RWPE1 (cell line): Measurements from ENCODE around the gene MYH7.

Experiments
- CTCF ChIA-PET: fragments of 350-600 bp; sonication (Branson Sonifier 250); formaldehyde crosslinking; extraction: SDS; loops from one replicate; lab custom pipeline; 2021; lab: Yijun Ruan, JAX
- POLR2A ChIA-PET: fragments of 400-600 bp; formaldehyde crosslinking; extraction: SDS; loops from one replicate; lab custom pipeline; 2020; ENCODE audit warnings: antibody characterized with exemption; ENCODE audit not compliant: low non-redundant PET; lab: Yijun Ruan, JAX
- DNase-seq: peaks from one replicate; pipeline ENCODE4 v3.0.0; 2012; ENCODE audit warnings: low spot score
- H3K27ac ChIP-seq: fragments of 450-650 bp; 2 replicates; pipeline ENCODE4 v1.5.1; 2017
- CTCF ChIP-seq: fragments of 450-650 bp; conservative IDR thresholded peaks from 2 replicates; pipeline ENCODE4 v1.5.1; 2017; ENCODE audit warnings: low read depth, mild to moderate bottlenecking

MYH7 gene

GRCh38 chr14:23406244-23406643 is 29.2 kb downstream of the MYH7 start:
- DNase-seq: no peak
- TF ChIP-seq CTCF: no peak
- POLR2A ChIA-PET: no interaction called here
- H3K27ac ChIP-seq: no peak overlapping the region
- CTCF ChIA-PET: interaction anchor here (0.9 kb wide), 1 partner anchor 60 kb away, joined by 3 read pairs; no protein-coding TSS in a partner anchor

- DNase-seq: no peak
- CTCF ChIA-PET: interaction anchor here (0.9 kb wide), 1 partner anchor 60 kb away, joined by 3 read pairs; no protein-coding TSS in a partner anchor
- no peak for TF ChIP-seq CTCF
- POLR2A ChIA-PET: no interaction called here
- H3K27ac ChIP-seq: no peak overlapping the region
Observed at GRCh38 chr14:23405516-23406025, 29.9 kb downstream of the MYH7 start.

- ChIA-PET POLR2A (interaction anchor here (0.7 kb wide), 1 partner anchor 228 kb away, joined by 3 read pairs; no protein-coding TSS in a partner anchor), CTCF (no interaction called here)
- no peak overlapping the region for H3K27ac ChIP-seq
- DNase-seq: no peak
- no peak for TF ChIP-seq CTCF
Observed at GRCh38 chr14:23405096-23405495, 30.4 kb downstream of the MYH7 start.

- no peak for TF ChIP-seq CTCF
- POLR2A ChIA-PET: interaction anchor here (0.7 kb wide), 1 partner anchor 227 kb away, joined by 3 read pairs; no protein-coding TSS in a partner anchor
- DNase-seq: no peak
- CTCF ChIA-PET: no interaction called here
- no peak overlapping the region for H3K27ac ChIP-seq
Observed at GRCh38 chr14:23404331-23404900, 31.0 kb downstream of the MYH7 start.

- no peak overlapping the region for H3K27ac ChIP-seq
- no peak for DNase-seq
- TF ChIP-seq CTCF: no peak
- CTCF ChIA-PET: no interaction called here
- POLR2A ChIA-PET: no interaction called here
Observed at GRCh38 chr14:23403908-23404307, 31.6 kb downstream of the MYH7 start.

- no peak for TF ChIP-seq CTCF
- no peak overlapping the region for H3K27ac ChIP-seq
- ChIA-PET POLR2A (no interaction called here), CTCF (no interaction called here)
- no peak for DNase-seq
Observed at GRCh38 chr14:23403139-23403438, 32.4 kb downstream of the MYH7 start.
